SK-N-SH (cell line): Measurements from ENCODE around the gene RARB. TPM values are rescaled to one million over a fixed set of nuclear protein-coding genes. Genes with fewer than 3 reads are reported as not detected.

ENCODE experiments used
- CTCF ChIA-PET: fragments of 300-600, 350-600 bp; formaldehyde crosslinking; extraction: SDS; loops from one replicate; lab custom pipeline; 2021; lab: Yijun Ruan, JAX
- POLR2A ChIA-PET: fragments of 350-600 bp; sonication (Branson Sonifier 250); formaldehyde crosslinking; extraction: SDS; loops from one replicate; lab custom pipeline; 2020; ENCODE audit warnings: antibody characterized with exemption, inconsistent platforms; lab: Yijun Ruan, JAX
- DNase-seq: peaks from one replicate; pipeline ENCODE4 v3.0.0; 2012
- H2AFZ ChIP-seq: fragments of 200-600 bp; sonication (generic); 2 replicates; pipeline ENCODE4 v1.8.1; 2016; ENCODE audit warnings: antibody characterized with exemption, mild to moderate bottlenecking, low read depth
- H3F3A ChIP-seq: fragments of 200-600 bp; sonication (generic); replicated peaks from 2 replicates; pipeline ENCODE3; 2016; ENCODE audit warnings: antibody characterized with exemption, mild to moderate bottlenecking; ENCODE audit not compliant: insufficient read depth
- H3K27ac ChIP-seq, 2 experiments: fragments of 200-500 bp in 1 of 2; fragments of 200-600 bp in 1 of 2; sonication (Bioruptor generic) in 1 of 2; sonication (generic), shearing (Covaris generic) in 1 of 2; 2 replicates each; pipeline versions ENCODE4 v1.5.1 to v1.6.1; 2014 to 2016; ENCODE audit warnings: low read depth in 2 of 2, inconsistent platforms in 1 of 2, low read length in 1 of 2, mild to moderate bottlenecking in 1 of 2, mixed read lengths in 1 of 2
- H3K27me3 ChIP-seq: fragments of 200-600 bp; sonication (generic), shearing (Covaris generic); 2 replicates; pipeline ENCODE4 v1.6.1; 2016; ENCODE audit warnings: mixed run types; ENCODE audit not compliant: insufficient read depth
- H3K36me3 ChIP-seq, 2 experiments: fragments of 200-500 bp in 1 of 2; fragments of 200-600 bp in 1 of 2; sonication (Bioruptor generic) in 1 of 2; sonication (generic) in 1 of 2; replicated peaks in 1 of 2; 2 replicates each; pipeline versions ENCODE3 to v1.5.1; 2014 to 2016; ENCODE audit warnings: low read length in 1 of 2, mild to moderate bottlenecking in 1 of 2; ENCODE audit not compliant: insufficient read depth in 2 of 2, control insufficient read depth in 1 of 2
- H3K4me1 ChIP-seq, 2 experiments: fragments of 200-500 bp in 1 of 2; fragments of 200-600 bp in 1 of 2; sonication (Bioruptor generic) in 1 of 2; sonication (generic), shearing (Covaris generic) in 1 of 2; 2 replicates each; pipeline versions ENCODE4 v1.5.1 to v1.6.1; 2014 to 2016; ENCODE audit warnings: low read depth in 1 of 2, low read length in 1 of 2, mixed run types in 1 of 2; ENCODE audit not compliant: insufficient read depth in 2 of 2, control insufficient read depth in 1 of 2
- H3K4me2 ChIP-seq: fragments of 200-600 bp; sonication (generic), shearing (Covaris generic); 2 replicates; pipeline ENCODE4 v1.6.1; 2017; ENCODE audit warnings: mixed run types
- H3K4me3 ChIP-seq, 2 experiments: fragments of 200-500 bp in 1 of 2; fragments of 200-600 bp in 1 of 2; sonication (Bioruptor generic) in 1 of 2; sonication (generic), shearing (Covaris generic) in 1 of 2; 2 replicates each; pipeline versions ENCODE4 v1.5.1 to v1.8.1; 2014 to 2016; ENCODE audit warnings: low read depth in 2 of 2, inconsistent platforms in 1 of 2, low read length in 1 of 2, mild to moderate bottlenecking in 1 of 2, mixed read lengths in 1 of 2, moderate library complexity in 1 of 2
- H3K79me2 ChIP-seq: fragments of 200-600 bp; sonication (generic); 2 replicates; pipeline ENCODE4 v1.8.1; 2017; ENCODE audit warnings: mild to moderate bottlenecking; ENCODE audit not compliant: insufficient read depth
- H3K9ac ChIP-seq: fragments of 200-600 bp; sonication (generic); 2 replicates; pipeline ENCODE4 v1.6.1; 2017; ENCODE audit warnings: mixed run types
- H3K9me2 ChIP-seq: fragments of 200-600 bp; sonication (generic); 2 replicates; pipeline ENCODE4 v1.6.1; 2017; ENCODE audit warnings: mixed run types
- H3K9me3 ChIP-seq: fragments of 200-600 bp; sonication (generic); 2 replicates; pipeline ENCODE4 v1.6.1; 2017; ENCODE audit warnings: mixed run types, mild to moderate bottlenecking, moderate library complexity
- H4K20me1 ChIP-seq: fragments of 200-600 bp; sonication (generic); 2 replicates; pipeline ENCODE4 v1.6.1; 2017; ENCODE audit warnings: mild to moderate bottlenecking, mixed run types; ENCODE audit not compliant: insufficient read depth
- ELF1 ChIP-seq: IDR thresholded peaks from 2 replicates; pipeline ENCODE4 v1.4.0; 2012
- EZH2phosphoT487 ChIP-seq: fragments of 200-600 bp; sonication (generic); IDR thresholded peaks from 2 replicates; pipeline ENCODE4 v1.6.1; 2017; ENCODE audit warnings: low read depth, mixed run types, mild to moderate bottlenecking, antibody characterized with exemption, moderate library complexity, borderline replicate concordance
- GABPA ChIP-seq: IDR thresholded peaks from 2 replicates; pipeline ENCODE4 v1.4.0; 2012; ENCODE audit warnings: low read depth, mild to moderate bottlenecking
- MAX ChIP-seq: IDR thresholded peaks from 2 replicates; pipeline ENCODE4 v1.4.0; 2012; ENCODE audit warnings: low read depth
- NRF1 ChIP-seq: IDR thresholded peaks from 2 replicates; pipeline ENCODE4 v1.6.1; 2012; ENCODE audit warnings: low read depth, mild to moderate bottlenecking, low read length
- PBX3 ChIP-seq: IDR thresholded peaks from 2 replicates; pipeline ENCODE4; 2012
- POLR2AphosphoS5 ChIP-seq: IDR thresholded peaks from 2 replicates; pipeline ENCODE4 v1.6.1; 2012; ENCODE audit warnings: low read depth, low read length
- RAD21 ChIP-seq: IDR thresholded peaks from 2 replicates; pipeline ENCODE4 v1.6.1; 2012; ENCODE audit warnings: mild to moderate bottlenecking, low read length
- REST ChIP-seq: IDR thresholded peaks from 2 replicates; pipeline ENCODE4 v1.6.1; 2012; ENCODE audit warnings: mild to moderate bottlenecking, low read depth, low read length, moderate library complexity
- SIN3A ChIP-seq: IDR thresholded peaks from 2 replicates; pipeline ENCODE4 v1.6.1; 2012; ENCODE audit warnings: low read depth, mild to moderate bottlenecking, low read length, moderate library complexity, borderline replicate concordance
- SMC3 ChIP-seq: IDR thresholded peaks from 2 replicates; pipeline ENCODE4 v1.6.1; 2012; ENCODE audit warnings: low read depth, low read length, improper control_type of control experiment
- TCF12 ChIP-seq: IDR thresholded peaks from 2 replicates; pipeline ENCODE4 v1.4.0; 2012
- TEAD4 ChIP-seq: IDR thresholded peaks from 2 replicates; pipeline ENCODE4 v1.4.0; 2012; ENCODE audit warnings: mild to moderate bottlenecking, borderline replicate concordance; ENCODE audit not compliant: insufficient read depth
- USF1 ChIP-seq: IDR thresholded peaks from 2 replicates; pipeline ENCODE4 v1.4.0; 2012; ENCODE audit warnings: low read depth, borderline replicate concordance
- WGBS: methylation state at CpG from one replicate; pipeline ENCODE4 v1.1.6; 2017; ENCODE audit warnings: low lambda C conversion rate; 5-methylcytosine and 5-hydroxymethylcytosine counted together
- polyA plus RNA-seq, 3 experiments: library from polyadenylated mRNA; depleted of rRNA; stranded (reverse); fragments of >200 nt; gene quantifications; 2 replicates each; pipeline ENCODE4 v1.2.3, GENCODE V29; 2012

The RARB gene
- polyA plus RNA-seq, 1 of the 3 experiments (the other 2 are of a cell fraction), result 10.7 TPM

- no peak for TF ChIP-seq REST
- TF ChIP-seq ELF1, result no peak
- no peak for TF ChIP-seq NRF1
- no peak for TF ChIP-seq SMC3
Measured at GRCh38 chr3:25586167-25586505, 158.1 kb downstream of the RARB start (continued).

GRCh38 chr3:25586553-25586952 is 158.5 kb downstream of the RARB start:
- H3K4me3 ChIP-seq, result no peak overlapping the region
- peaks cover 14% of the 10 kb centered on the region for H3F3A ChIP-seq
- no peak overlapping the region for H2AFZ ChIP-seq
- H3K9me3 ChIP-seq, result no peaks in the 10 kb centered on the region
- ChIA-PET CTCF (interaction anchor here (0.7 to 2.2 kb wide), 4 partner anchors 11 to 815 kb away, joined by 3 to 6 read pairs (median 4); partner anchors contain the start of gene RARB), POLR2A (no interaction called here)
- no peak overlapping the region; a peak in 1 of 4 replicates for H3K27ac ChIP-seq
- no peaks in the 10 kb centered on the region for H3K36me3 ChIP-seq
- H3K4me2 ChIP-seq, result no peak overlapping the region
- no peaks in the 10 kb centered on the region for H3K27me3 ChIP-seq
- no peaks in the 10 kb centered on the region for H3K9me2 ChIP-seq
- H3K4me1 ChIP-seq, result peaks cover 9 to 12% of the 10 kb centered on the region in 2 experiments; a peak in 2 of 4 replicates
- 95% methylated on average over 10 of the region's 11 CpGs for WGBS
- TF ChIP-seq MAX (no peak), POLR2AphosphoS5 (no peak), ELF1 (no peak), NRF1 (no peak), SIN3A (no peak), SMC3 (no peak), USF1 (no peak), TCF12 (no peak), PBX3 (no peak), RAD21 (no peak), TEAD4 (no peak), GABPA (no peak), EZH2phosphoT487 (no peak)
- no peaks in the 10 kb centered on the region for H3K79me2 ChIP-seq
- H4K20me1 ChIP-seq, result no peaks in the 10 kb centered on the region
- H3K9ac ChIP-seq, result no peak overlapping the region
- no peak for DNase-seq
